Gastrocnemius medialis (tissue), 4 donors: Measurements from ENCODE around the gene IL16.

ENCODE experiments used
- CTCF ChIP-seq, 5 experiments: fragments of 450-650 bp in 3 of 5; fragments of 200-600 bp in 2 of 5; sonication (generic) in 2 of 5; IDR thresholded peaks in 4 of 5; conservative IDR thresholded peaks in 1 of 5; 1 replicate in 4 of 5; 2 replicates in 1 of 5; pipeline ENCODE4 v1.5.1; 2016 to 2019; ENCODE audit warnings: antibody characterized with exemption in 5 of 5, mild to moderate bottlenecking in 3 of 5, moderate library complexity in 3 of 5
- POLR2A ChIP-seq, 2 donors: fragments of 450-650 bp; IDR thresholded peaks; one replicate each; pipeline ENCODE4 v1.6.1; 2017; ENCODE audit warnings: antibody characterized with exemption in 2 of 2, mild to moderate bottlenecking in 2 of 2, moderate library complexity in 2 of 2

- TF ChIP-seq POLR2A (IDR thresholded peaks at IDR 0.05) (no peak), CTCF (IDR thresholded peaks at IDR 0.05 in 4 of 5, conservative IDR thresholded peaks at IDR 0.05 in 1 of 5) (no peak)
These were observed 24.8 kb downstream of the IL16 start for GRCh38 chr15:81221449-81221848.
